Astrocyte (in vitro differentiated cells and primary cell): ENCODE data around the gene ADGRD2. TPM values are rescaled to one million over a fixed set of nuclear protein-coding genes. Genes with fewer than 3 reads are reported as not detected.

ENCODE experiments used
- DNase-seq: peaks from one replicate; pipeline ENCODE4 v3.0.0-alpha.2; 2010; ENCODE audit warnings: low read depth
- FAIRE-seq: peaks from 2 replicates; lab custom pipeline; 2011; peaks lifted over from hg19 to GRCh38; lab: Jason Lieb, UNC
- H2AFZ ChIP-seq: 2 replicates; pipeline ENCODE4 v1.6.0; 2012; ENCODE audit warnings: low read depth, low read length, inconsistent platforms
- H3K27ac ChIP-seq: 2 replicates; pipeline ENCODE4 v1.5.1; 2011; ENCODE audit warnings: low read depth, low read length, inconsistent platforms
- H3K27me3 ChIP-seq: 2 replicates; pipeline ENCODE4 v1.6.0; 2011; ENCODE audit warnings: low read length, inconsistent platforms; ENCODE audit not compliant: insufficient read depth
- H3K36me3 ChIP-seq: 2 replicates; pipeline ENCODE4 v1.5.1; 2011; ENCODE audit warnings: low read length, inconsistent platforms; ENCODE audit not compliant: insufficient read depth
- H3K4me1 ChIP-seq: 2 replicates; pipeline ENCODE4 v1.5.1; 2011; ENCODE audit warnings: low read length, inconsistent platforms; ENCODE audit not compliant: insufficient read depth
- H3K4me2 ChIP-seq: 2 replicates; pipeline ENCODE4 v1.6.0; 2012; ENCODE audit warnings: low read length, inconsistent platforms
- H3K4me3 ChIP-seq: 2 replicates; pipeline ENCODE4 v1.5.1; 2011; ENCODE audit warnings: low read depth, mild to moderate bottlenecking, low read length, inconsistent platforms; ENCODE audit not compliant: insufficient read depth
- H3K79me2 ChIP-seq: 2 replicates; pipeline ENCODE4 v1.6.0; 2012; ENCODE audit warnings: mild to moderate bottlenecking, low read length, inconsistent platforms; ENCODE audit not compliant: insufficient read depth
- H3K9ac ChIP-seq: 2 replicates; pipeline ENCODE4 v1.6.0; 2012; ENCODE audit warnings: mild to moderate bottlenecking, low read length, inconsistent platforms
- H3K9me3 ChIP-seq: 2 replicates; pipeline ENCODE4 v1.5.1; 2012; ENCODE audit warnings: low read depth, mild to moderate bottlenecking, low read length, inconsistent platforms; ENCODE audit not compliant: insufficient read depth
- H4K20me1 ChIP-seq: 2 replicates; pipeline ENCODE4 v1.6.0; 2012; ENCODE audit warnings: low read length, inconsistent platforms; ENCODE audit not compliant: insufficient read depth
- H3K27ac Mint-ChIP-seq: one replicate; pipeline ENCODE4 v1.8.0; 2021; ENCODE audit warnings: mild to moderate bottlenecking, mixed read lengths; ENCODE audit not compliant: unreplicated experiment
- H3K27me3 Mint-ChIP-seq: one replicate; pipeline ENCODE4 v1.8.0; 2021; ENCODE audit warnings: low read depth, mixed read lengths; ENCODE audit not compliant: unreplicated experiment
- H3K36me3 Mint-ChIP-seq: one replicate; pipeline ENCODE4 v1.8.0; 2021; ENCODE audit warnings: low read depth, mixed read lengths; ENCODE audit not compliant: unreplicated experiment
- H3K4me1 Mint-ChIP-seq: one replicate; pipeline ENCODE4 v1.8.0; 2021; ENCODE audit warnings: low read depth, mixed read lengths; ENCODE audit not compliant: unreplicated experiment
- H3K4me3 Mint-ChIP-seq: one replicate; pipeline ENCODE4 v1.8.0; 2021; ENCODE audit warnings: mild to moderate bottlenecking, moderate library complexity, mixed read lengths; ENCODE audit not compliant: unreplicated experiment
- H3K9me3 Mint-ChIP-seq: one replicate; pipeline ENCODE4 v1.8.0; 2021; ENCODE audit warnings: mild to moderate bottlenecking, mixed read lengths; ENCODE audit not compliant: unreplicated experiment
- EZH2 ChIP-seq: IDR thresholded peaks from 2 replicates; pipeline ENCODE4 v1.6.1; 2012; ENCODE audit warnings: mild to moderate bottlenecking, low read length, inconsistent platforms; ENCODE audit not compliant: insufficient read depth
- total RNA-seq: library from RNA; stranded (reverse); gene quantifications from 2 replicates; pipeline ENCODE4 v1.2.1, GENCODE V29; 2021
- TF ChIP-seq, protein P1 (sequence below): IDR thresholded peaks from 2 replicates; pipeline ENCODE4 v1.5.1; 2011; ENCODE audit warnings: low read depth, mild to moderate bottlenecking, inconsistent platforms, low read length, moderate library complexity; ENCODE audit not compliant: insufficient read depth

Gene ADGRD2
- total RNA-seq, 1 donor from 2014 or later: not detected

DNA sequence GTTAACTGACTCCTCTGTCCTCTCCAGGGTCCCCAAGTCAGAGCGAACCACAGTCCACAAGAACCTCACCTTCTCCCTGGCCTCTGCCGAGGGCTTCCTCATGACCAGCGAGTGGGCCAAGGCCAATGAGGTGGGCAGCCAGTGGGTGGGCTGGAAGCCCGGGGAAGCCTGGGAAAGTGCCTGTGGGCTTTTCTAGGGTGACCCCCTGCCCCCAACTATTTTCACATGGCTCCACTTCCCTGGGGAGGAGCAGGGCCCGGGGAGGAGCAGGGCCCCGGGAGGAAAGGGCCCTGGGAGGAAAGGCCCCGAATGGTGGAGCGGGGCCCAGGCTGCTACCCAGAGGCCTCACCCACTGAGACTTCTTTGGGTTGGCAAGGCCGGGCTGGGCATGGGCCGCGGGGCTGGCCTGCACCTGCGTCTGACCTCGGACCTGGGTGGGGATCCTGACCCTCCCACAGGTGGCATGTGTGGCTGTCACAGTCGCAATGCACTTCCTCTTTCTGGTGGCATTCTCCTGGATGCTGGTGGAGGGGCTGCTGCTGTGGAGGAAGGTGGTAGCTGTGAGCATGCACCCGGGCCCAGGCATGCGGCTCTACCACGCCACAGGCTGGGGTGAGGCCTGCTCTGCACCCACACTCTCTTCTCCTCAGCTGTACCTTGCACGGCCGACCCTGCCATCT, 17.9 kb downstream of the ADGRD2 start:
- no peak overlapping the region for H3K4me2 ChIP-seq
- H3K4me1 ChIP-seq: no peaks in the 10 kb centered on the region
- H3K4me3 ChIP-seq: no peak overlapping the region
- H2AFZ ChIP-seq: no peak overlapping the region
- H3K27ac ChIP-seq: no peak overlapping the region
- Mint-ChIP-seq H3K4me1 (no peaks in the 10 kb centered on the region), H3K4me3 (no peak overlapping the region), H3K27me3 (peaks cover 46% of the 10 kb centered on the region), H3K9me3 (peaks cover 9% of the 10 kb centered on the region), H3K36me3 (no peaks in the 10 kb centered on the region), H3K27ac (no peak overlapping the region)
- no peak overlapping the region for H3K9ac ChIP-seq
- no peaks in the 10 kb centered on the region for H3K79me2 ChIP-seq
- H3K36me3 ChIP-seq: no peaks in the 10 kb centered on the region
- H3K27me3 ChIP-seq: peaks cover 7% of the 10 kb centered on the region
- TF ChIP-seq, protein P1, sequence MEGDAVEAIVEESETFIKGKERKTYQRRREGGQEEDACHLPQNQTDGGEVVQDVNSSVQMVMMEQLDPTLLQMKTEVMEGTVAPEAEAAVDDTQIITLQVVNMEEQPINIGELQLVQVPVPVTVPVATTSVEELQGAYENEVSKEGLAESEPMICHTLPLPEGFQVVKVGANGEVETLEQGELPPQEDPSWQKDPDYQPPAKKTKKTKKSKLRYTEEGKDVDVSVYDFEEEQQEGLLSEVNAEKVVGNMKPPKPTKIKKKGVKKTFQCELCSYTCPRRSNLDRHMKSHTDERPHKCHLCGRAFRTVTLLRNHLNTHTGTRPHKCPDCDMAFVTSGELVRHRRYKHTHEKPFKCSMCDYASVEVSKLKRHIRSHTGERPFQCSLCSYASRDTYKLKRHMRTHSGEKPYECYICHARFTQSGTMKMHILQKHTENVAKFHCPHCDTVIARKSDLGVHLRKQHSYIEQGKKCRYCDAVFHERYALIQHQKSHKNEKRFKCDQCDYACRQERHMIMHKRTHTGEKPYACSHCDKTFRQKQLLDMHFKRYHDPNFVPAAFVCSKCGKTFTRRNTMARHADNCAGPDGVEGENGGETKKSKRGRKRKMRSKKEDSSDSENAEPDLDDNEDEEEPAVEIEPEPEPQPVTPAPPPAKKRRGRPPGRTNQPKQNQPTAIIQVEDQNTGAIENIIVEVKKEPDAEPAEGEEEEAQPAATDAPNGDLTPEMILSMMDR: no peak
- no peak for TF ChIP-seq EZH2
- DNase-seq (no peak), FAIRE-seq (no peak)
- no peaks in the 10 kb centered on the region for H4K20me1 ChIP-seq
- H3K9me3 ChIP-seq: no peaks in the 10 kb centered on the region

DNA sequence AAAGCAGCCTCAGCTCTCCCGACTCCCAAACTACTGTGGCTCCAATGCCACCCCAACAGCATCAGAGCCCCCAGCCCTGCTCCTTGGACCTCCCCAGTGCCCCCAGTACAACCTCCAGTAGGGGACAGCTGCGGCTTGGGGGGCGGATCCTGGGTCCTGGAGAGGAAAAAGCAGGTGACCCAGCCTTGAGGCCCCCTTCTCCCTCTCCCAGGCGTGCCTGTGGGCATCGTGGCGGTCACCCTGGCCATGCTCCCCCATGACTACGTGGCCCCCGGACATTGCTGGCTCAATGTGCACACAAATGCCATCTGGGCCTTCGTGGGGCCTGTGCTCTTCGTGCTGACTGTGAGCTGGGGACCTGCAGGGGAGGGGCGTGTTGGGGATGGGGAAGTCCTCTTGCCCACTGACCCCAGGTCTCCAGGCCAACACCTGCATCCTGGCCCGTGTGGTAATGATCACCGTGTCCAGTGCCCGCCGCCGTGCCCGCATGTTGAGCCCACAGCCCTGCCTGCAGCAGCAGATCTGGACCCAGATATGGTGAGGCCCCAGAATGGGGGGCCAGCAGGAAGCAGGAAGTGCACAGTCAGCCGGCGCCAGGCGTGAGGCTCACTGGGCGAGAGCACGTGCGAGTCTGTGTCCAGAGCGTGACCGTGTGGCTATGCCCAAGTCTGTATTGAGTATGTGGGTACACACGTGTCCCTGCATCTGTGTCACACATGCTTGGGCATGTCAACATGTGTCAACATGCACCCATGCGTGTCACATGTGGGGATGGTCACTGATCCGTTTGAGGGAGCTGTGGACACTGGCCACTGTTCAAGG, 19.0 kb downstream of the ADGRD2 start:
- H3K36me3 ChIP-seq: no peaks in the 10 kb centered on the region
- Mint-ChIP-seq H3K4me3 (no peak overlapping the region), H3K4me1 (no peaks in the 10 kb centered on the region), H3K36me3 (no peaks in the 10 kb centered on the region), H3K9me3 (peaks cover 6% of the 10 kb centered on the region), H3K27ac (no peak overlapping the region), H3K27me3 (peaks cover 46% of the 10 kb centered on the region)
- no peaks in the 10 kb centered on the region for H3K9me3 ChIP-seq
- H2AFZ ChIP-seq: no peak overlapping the region
- no peak overlapping the region for H3K4me2 ChIP-seq
- FAIRE-seq: no peak
- DNase-seq: no peak
- no peak for TF ChIP-seq EZH2
- TF ChIP-seq, protein P1: no peak
- no peak overlapping the region for H3K4me3 ChIP-seq
- no peak overlapping the region for H3K27ac ChIP-seq
- H3K4me1 ChIP-seq: no peaks in the 10 kb centered on the region
- no peaks in the 10 kb centered on the region for H3K79me2 ChIP-seq
- H3K27me3 ChIP-seq: peaks cover 3% of the 10 kb centered on the region
- no peaks in the 10 kb centered on the region for H4K20me1 ChIP-seq
- no peak overlapping the region for H3K9ac ChIP-seq
